ENCODE measurements around the gene IL3RA.
A peak's percentile ranks its signal among the peaks of the same experiment; 100 is the strongest.
"Not testable (repeated sequence)": the region's sequence is repeated elsewhere in the genome, so short reads cannot be mapped to it uniquely, and the experiment has no call there.

Gene IL3RA

GRCh38 chrX:1336331-1336943, at the start of gene IL3RA:
TSS of gene IL3RA (plus strand) at chrX:1336785. CDS start at chrX:1341766, 4,981 bp downstream.
- DNase-seq (ENCODE audit: low read depth in 2 of 2), result no peak

- DNase-seq (ENCODE audit: low read depth in 2 of 2), result no peak
These were observed 47.0 kb upstream of the IL3RA start for GRCh38 chrX:1289535-1289934.

- DNase-seq (ENCODE audit: low read depth in 2 of 2), result no peak
These were observed 45.4 kb upstream of the IL3RA start for GRCh38 chrX:1291110-1291740.

- DNase-seq (ENCODE audit: low read depth in 2 of 2), result no peak
These were observed 43.9 kb upstream of the IL3RA start for GRCh38 chrX:1292575-1293290.

- no peak for DNase-seq (ENCODE audit: low read depth in 2 of 2)
These were observed 42.1 kb upstream of the IL3RA start for GRCh38 chrX:1294301-1295067.

GRCh38 chrX:1295550-1295949, 41.0 kb upstream of the IL3RA start:
- DNase-seq (ENCODE audit: low read depth in 2 of 2), result no peak

- DNase-seq (ENCODE audit: low read depth in 2 of 2), result not testable (repeated sequence)
These were observed 39.0 kb upstream of the IL3RA start for GRCh38 chrX:1297591-1297990.

GRCh38 chrX:1300449-1300848, 36.1 kb upstream of the IL3RA start:
- no peak for DNase-seq (ENCODE audit: low read depth in 2 of 2)

- DNase-seq (ENCODE audit: low read depth in 2 of 2), result no peak
These were observed 31.2 kb upstream of the IL3RA start for GRCh38 chrX:1305411-1305810.

- DNase-seq (ENCODE audit: low read depth in 2 of 2), result no peak
These were observed 29.5 kb upstream of the IL3RA start for GRCh38 chrX:1306909-1307625.

GRCh38 chrX:1307626-1308340, 28.8 kb upstream of the IL3RA start:
- DNase-seq (ENCODE audit: low read depth in 2 of 2), result no peak

GRCh38 chrX:1308476-1308875, 28.1 kb upstream of the IL3RA start:
- DNase-seq (ENCODE audit: low read depth in 2 of 2), result no peak

- not testable (repeated sequence) for DNase-seq (ENCODE audit: low read depth in 2 of 2)
These were observed 27.7 kb upstream of the IL3RA start for GRCh38 chrX:1308917-1309316.

- no peak for DNase-seq (ENCODE audit: low read depth in 2 of 2)
These were observed 22.8 kb upstream of the IL3RA start for GRCh38 chrX:1313788-1314187.

GRCh38 chrX:1316527-1316926, 20.1 kb upstream of the IL3RA start:
- DNase-seq (ENCODE audit: low read depth in 2 of 2), result no peak

GRCh38 chrX:1321674-1322073, 14.9 kb upstream of the IL3RA start:
- DNase-seq (ENCODE audit: low read depth in 2 of 2), result no peak

GRCh38 chrX:1322393-1322792, 14.2 kb upstream of the IL3RA start:
- peak in 1 of 2 experiments; percentile 15 for DNase-seq (ENCODE audit: low read depth in 2 of 2)

- peak in 1 of 2 experiments; percentile 48 for DNase-seq (ENCODE audit: low read depth in 2 of 2)
These were observed 13.3 kb upstream of the IL3RA start for GRCh38 chrX:1323315-1323714.

- no peak for DNase-seq (ENCODE audit: low read depth in 2 of 2)
These were observed 11.0 kb upstream of the IL3RA start for GRCh38 chrX:1325515-1326116.

- no peak for DNase-seq (ENCODE audit: low read depth in 2 of 2)
These were observed 8.8 kb upstream of the IL3RA start for GRCh38 chrX:1327651-1328304.

All from stimulated activated CD4-positive, alpha-beta T cell treated with anti-CD3 and anti-CD28 coated beads, Interleukin-12 subunit alpha, Interleukin-12 subunit beta, amount 100 ng/mL, for 24 hours (primary cell).